Measurements from ENCODE around the gene KRT86. TPM values are rescaled to one million over a fixed set of nuclear protein-coding genes. Genes with fewer than 3 reads are reported as not detected.

The KRT86 gene
- polyA plus RNA-seq, 1 of the 3 experiments (the other 2 are of a cell fraction) = 0.56 TPM

GRCh38 chr12:52311285-52311648, 36.8 kb downstream of the KRT86 start (continued):
- TF ChIP-seq CTCF (IDR thresholded peaks at IDR 0.05) = no peak
- no peak for TF ChIP-seq TCF12 (IDR thresholded peaks at IDR 0.05)
- no peak for TF ChIP-seq EP300 (IDR thresholded peaks at IDR 0.05; ENCODE audit: borderline replicate concordance in 1 of 2, low read depth in 1 of 2, low read length in 1 of 2)

- H2AFZ ChIP-seq (ENCODE audit: low read depth) = no peak overlapping the region
- H3K27me3 ChIP-seq (ENCODE audit: insufficient read depth) = no peaks in the 10 kb centered on the region
- H3F3A ChIP-seq (replicated peaks; ENCODE audit: insufficient read depth) = no peaks in the 10 kb centered on the region
- H3K79me2 ChIP-seq (ENCODE audit: insufficient read depth) = no peaks in the 10 kb centered on the region
- no peaks in the 10 kb centered on the region for H3K9me2 ChIP-seq
- H3K9me3 ChIP-seq = no peaks in the 10 kb centered on the region
- H4K20me1 ChIP-seq (ENCODE audit: insufficient read depth) = no peaks in the 10 kb centered on the region
- H3K4me2 ChIP-seq = no peak overlapping the region
- no peak for DNase-seq
- ChIA-PET CTCF (interaction anchor here (0.7 to 13.3 kb wide), 14 partner anchors 12 to 669 kb away, joined by 3 to 218 read pairs (median 4); partner anchors contain the start of gene KRT83), POLR2A (no interaction called here)
- no peak overlapping the region for H3K27ac ChIP-seq (ENCODE audit: low read depth in 2 of 2, low read length in 1 of 2)
- H3K36me3 ChIP-seq (replicated peaks in 1 of 2; ENCODE audit: control insufficient read depth in 1 of 2, insufficient read depth in 2 of 2, low read length in 1 of 2) = no peaks in the 10 kb centered on the region
- whole genome bisulfite sequencing (ENCODE audit: low lambda C conversion rate) = 44% methylated on average over 4 of the region's 4 CpGs
- H3K4me1 ChIP-seq (ENCODE audit: control insufficient read depth in 1 of 2, insufficient read depth in 2 of 2, low read depth in 1 of 2, low read length in 1 of 2) = peaks cover 0 to 9% of the 10 kb centered on the region in 2 experiments; a peak in 1 of 4 replicates
- H3K9ac ChIP-seq = no peak overlapping the region
- no peak overlapping the region for H3K4me3 ChIP-seq (ENCODE audit: low read depth in 2 of 2, low read length in 1 of 2)
- TF ChIP-seq EP300 (IDR thresholded peaks at IDR 0.05; ENCODE audit: borderline replicate concordance in 1 of 2, low read depth in 1 of 2, low read length in 1 of 2) = no peak
- no peak for TF ChIP-seq CHD2 (IDR thresholded peaks at IDR 0.05; ENCODE audit: low read length, partially characterized antibody)
- no peak for TF ChIP-seq POLR2AphosphoS5 (IDR thresholded peaks at IDR 0.05; ENCODE audit: low read depth, low read length)
- TF ChIP-seq ELF1 (IDR thresholded peaks at IDR 0.05) = no peak
- no peak for TF ChIP-seq GATA2 (CRISPR knock-in tag; IDR thresholded peaks at IDR 0.05)
- no peak for TF ChIP-seq CTCF (IDR thresholded peaks at IDR 0.05)
- TF ChIP-seq FOXJ3 (CRISPR knock-in tag; IDR thresholded peaks at IDR 0.05) = no peak
- no peak for TF ChIP-seq NRF1 (IDR thresholded peaks at IDR 0.05; ENCODE audit: low read depth, low read length)
- no peak for TF ChIP-seq FOSL2 (IDR thresholded peaks at IDR 0.05; ENCODE audit: borderline replicate concordance, low read depth)
- TF ChIP-seq RAD21 (IDR thresholded peaks at IDR 0.05; ENCODE audit: low read length) = no peak
Observed at GRCh38 chr12:52312086-52312485, 37.6 kb downstream of the KRT86 start.

- no peak for TF ChIP-seq FOXM1 (IDR thresholded peaks at IDR 0.05; ENCODE audit: low read depth)
- TF ChIP-seq PBX3 (IDR thresholded peaks at IDR 0.05) = no peak
- TF ChIP-seq SIN3A (IDR thresholded peaks at IDR 0.05; ENCODE audit: borderline replicate concordance, low read depth, low read length) = no peak
- no peak for TF ChIP-seq SMC3 (IDR thresholded peaks at IDR 0.05; ENCODE audit: low read depth, low read length)
- no peak for TF ChIP-seq JUND (IDR thresholded peaks at IDR 0.05)
- TF ChIP-seq ZBTB33 (IDR thresholded peaks at IDR 0.05; ENCODE audit: borderline replicate concordance, low read depth) = no peak
- no peak for TF ChIP-seq FOSL2 (IDR thresholded peaks at IDR 0.05; ENCODE audit: borderline replicate concordance, low read depth)
- Histone ChIP-seq H3K4me2 (no peak overlapping the region), H4K20me1 (ENCODE audit: insufficient read depth) (no peaks in the 10 kb centered on the region), H3K9ac (no peak overlapping the region), H3K9me3 (no peaks in the 10 kb centered on the region), H3K27ac (ENCODE audit: low read depth in 2 of 2, low read length in 1 of 2) (no peak overlapping the region), H3K4me1 (ENCODE audit: control insufficient read depth in 1 of 2, insufficient read depth in 2 of 2, low read depth in 1 of 2, low read length in 1 of 2) (peaks cover 0 to 3% of the 10 kb centered on the region in 2 experiments; a peak in 1 of 4 replicates), H3K9me2 (no peaks in the 10 kb centered on the region), H2AFZ (ENCODE audit: low read depth) (no peak overlapping the region), H3K36me3 (replicated peaks in 1 of 2; ENCODE audit: control insufficient read depth in 1 of 2, insufficient read depth in 2 of 2, low read length in 1 of 2) (no peaks in the 10 kb centered on the region), H3K27me3 (ENCODE audit: insufficient read depth) (no peaks in the 10 kb centered on the region), H3K79me2 (ENCODE audit: insufficient read depth) (no peaks in the 10 kb centered on the region), H3F3A (replicated peaks; ENCODE audit: insufficient read depth) (no peaks in the 10 kb centered on the region), H3K4me3 (ENCODE audit: low read depth in 2 of 2, low read length in 1 of 2) (no peak overlapping the region)
- ChIA-PET CTCF (interaction anchor here (1.6 to 13.3 kb wide), 3 partner anchors 10 to 141 kb away, joined by 4 to 218 read pairs (median 12); partner anchors contain the start of gene KRT83), POLR2A (no interaction called here)
- 41% methylated on average over 3 of the region's 3 CpGs for WGBS (ENCODE audit: low lambda C conversion rate)
- DNase-seq = no peak
Observed at GRCh38 chr12:52313461-52313860, 39.0 kb downstream of the KRT86 start.
